ENCODE results near the gene COLEC11.
A peak's percentile ranks its signal among the peaks of the same experiment; 100 is the strongest.
"Not testable (repeated sequence)": the region's sequence is repeated elsewhere in the genome, so short reads cannot be mapped to it uniquely, and the experiment has no call there.

Gene COLEC11

GRCh38 chr2:3594493-3595281 lies at the start of gene COLEC11:
Gene COLEC11 (plus strand): TSS chr2:3595112. CDS start chr2:3604341, 9,229 bp downstream.
- no peak for DNase-seq (ENCODE audit: low spot score)

DNA sequence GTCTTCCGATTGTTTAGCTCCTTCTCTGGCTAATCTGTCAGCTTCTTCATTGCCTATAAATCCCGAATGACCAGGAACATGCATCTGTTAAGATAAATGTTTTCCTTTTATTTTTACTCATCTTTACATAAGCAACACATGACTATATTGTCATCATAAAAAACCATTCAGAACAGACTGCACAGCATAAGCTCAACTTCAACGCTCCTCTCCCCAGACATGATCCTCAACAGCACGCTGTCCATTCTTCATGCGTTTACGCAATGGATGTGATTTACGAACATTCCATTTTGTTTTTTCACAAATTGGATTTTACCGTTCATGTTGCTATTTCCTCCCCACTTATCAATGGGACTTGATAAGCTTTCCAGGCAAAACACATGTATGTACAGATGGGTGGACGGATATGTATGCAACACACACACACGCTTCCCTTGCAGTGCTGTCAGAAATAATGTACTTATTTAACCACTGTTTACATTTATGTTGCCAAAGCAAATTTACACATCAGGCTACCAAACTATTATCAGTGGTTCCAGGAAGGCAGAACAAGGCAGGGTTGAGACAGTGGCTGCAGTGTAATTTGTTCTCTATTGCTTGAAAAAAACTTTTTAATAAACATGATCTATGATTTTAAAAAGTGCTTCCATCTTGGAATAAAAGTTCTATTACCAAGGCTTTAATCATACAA lies 49.0 kb upstream of the COLEC11 start:
- DNase-seq (ENCODE audit: low spot score), result no peak

DNA sequence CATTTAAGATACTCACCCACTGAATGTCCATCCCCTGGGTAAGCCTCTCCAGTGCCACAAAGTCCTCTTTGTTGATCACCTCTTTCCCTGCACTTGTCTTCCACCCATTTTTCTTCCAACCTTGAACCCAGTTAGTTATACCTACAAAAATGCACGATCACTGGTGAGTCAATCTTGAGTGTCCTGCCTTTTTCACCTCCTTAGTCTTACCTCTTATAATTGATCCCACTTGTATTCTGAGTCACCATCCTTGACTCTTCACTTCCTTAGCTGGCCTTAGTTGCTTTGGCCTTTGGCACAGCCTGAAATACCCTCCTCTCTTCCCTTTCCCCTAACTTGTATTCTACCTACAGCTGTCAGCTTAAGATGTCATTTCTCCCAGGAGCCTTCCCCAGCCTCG lies 47.0 kb upstream of the COLEC11 start:
- no peak for DNase-seq (ENCODE audit: low spot score)

- no peak for DNase-seq (ENCODE audit: low spot score)
Observed at GRCh38 chr2:3553946-3554345, 41.0 kb upstream of the COLEC11 start.

GRCh38 chr2:3557639-3558204 lies 37.2 kb upstream of the COLEC11 start:
- DNase-seq (ENCODE audit: low spot score), result peak; percentile 14

DNA sequence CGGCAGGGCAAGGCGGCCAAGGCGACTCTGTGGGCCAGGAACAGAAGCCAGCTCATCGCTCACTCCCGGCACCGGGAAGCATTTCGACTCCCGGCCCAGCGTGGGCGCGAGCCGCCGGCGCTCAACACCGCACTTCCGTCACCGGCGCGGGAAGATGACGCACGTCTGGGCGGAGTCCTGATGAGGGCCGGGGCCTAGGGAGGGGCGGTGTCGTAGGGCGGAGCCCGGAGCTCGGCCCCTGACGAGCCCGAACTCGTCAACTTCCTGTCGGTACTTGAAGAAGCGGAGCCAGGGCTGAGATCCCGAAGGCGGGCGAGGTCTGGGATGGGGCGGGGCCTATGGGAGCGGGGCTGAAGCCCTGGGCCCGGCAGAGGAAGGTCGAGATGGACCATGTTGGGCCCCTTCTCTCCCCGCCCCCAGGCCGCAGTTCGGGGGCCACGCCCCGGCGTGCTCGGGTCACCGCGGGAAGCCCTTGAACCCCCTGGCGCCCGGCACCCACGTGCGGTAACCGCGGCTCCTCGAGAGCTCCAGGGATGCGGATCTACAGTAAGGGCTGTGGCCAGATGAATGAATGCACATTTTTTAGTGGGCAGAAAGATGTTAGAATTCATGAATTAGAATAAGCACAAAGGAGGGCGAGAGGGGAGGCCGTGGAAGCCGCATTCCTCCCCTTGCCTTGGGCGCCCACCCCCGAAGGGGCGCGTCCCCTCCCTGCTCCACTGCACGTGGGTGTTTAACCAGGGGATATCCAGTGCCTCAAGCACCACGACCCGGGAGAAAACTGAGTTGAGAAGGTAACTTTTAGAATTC lies 36.5 kb upstream of the COLEC11 start, which contains the start of gene RNASEH1:
TSS of gene RNASEH1 (minus strand) at position 129 of the 810 bp plus-strand sequence. CDS start at position 56, 73 bp downstream.
- DNase-seq (ENCODE audit: low spot score), result peak; percentile 97

- no peak for DNase-seq (ENCODE audit: low spot score)
Observed at GRCh38 chr2:3563521-3563976, 31.4 kb upstream of the COLEC11 start.

- DNase-seq (ENCODE audit: low spot score), result no peak
Observed at GRCh38 chr2:3565117-3565516, 29.8 kb upstream of the COLEC11 start.

- DNase-seq (ENCODE audit: low spot score), result no peak
Observed at GRCh38 chr2:3566806-3567205, 28.1 kb upstream of the COLEC11 start.

DNA sequence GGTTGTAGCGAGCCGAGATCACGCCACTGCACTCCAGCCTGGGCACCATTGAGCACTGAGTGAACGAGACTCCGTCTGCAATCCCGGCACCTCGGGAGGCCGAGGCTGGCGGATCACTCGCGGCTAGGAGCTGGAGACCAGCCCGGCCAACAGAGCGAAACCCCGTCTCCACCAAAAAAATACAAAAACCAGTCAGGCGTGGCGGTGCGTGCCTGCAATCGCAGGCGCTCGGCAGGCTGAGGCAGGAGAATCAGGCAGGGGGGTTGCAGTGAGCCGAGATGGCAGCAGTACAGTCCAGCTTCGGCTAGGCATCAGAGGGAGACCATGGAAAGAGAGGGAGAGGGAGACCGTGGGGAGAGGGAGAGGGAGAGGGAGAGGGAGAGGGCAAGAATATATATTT lies 25.3 kb upstream of the COLEC11 start:
- DNase-seq (ENCODE audit: low spot score), result not testable (repeated sequence)

DNA sequence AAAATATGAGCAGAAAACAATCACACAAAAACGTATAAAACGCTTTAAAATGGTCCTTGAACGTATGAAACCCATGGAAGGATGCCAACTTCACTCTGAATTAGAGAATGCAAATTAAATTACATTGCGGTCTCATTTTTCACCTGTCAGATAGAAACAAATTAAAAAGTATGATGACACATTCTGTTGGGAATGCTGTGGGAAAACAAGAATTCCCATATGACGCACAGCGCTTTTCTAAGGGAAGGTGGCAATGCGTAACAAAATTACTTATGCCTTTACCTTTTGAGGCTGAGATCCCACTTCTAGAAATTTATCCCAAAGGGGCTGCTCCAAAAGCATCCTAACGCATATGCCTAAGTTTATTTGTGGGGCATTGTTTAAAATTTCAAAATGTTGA lies 23.6 kb upstream of the COLEC11 start:
- DNase-seq (ENCODE audit: low spot score), result no peak

- no peak for DNase-seq (ENCODE audit: low spot score)
Observed at GRCh38 chr2:3572620-3573019, 22.3 kb upstream of the COLEC11 start.

DNA sequence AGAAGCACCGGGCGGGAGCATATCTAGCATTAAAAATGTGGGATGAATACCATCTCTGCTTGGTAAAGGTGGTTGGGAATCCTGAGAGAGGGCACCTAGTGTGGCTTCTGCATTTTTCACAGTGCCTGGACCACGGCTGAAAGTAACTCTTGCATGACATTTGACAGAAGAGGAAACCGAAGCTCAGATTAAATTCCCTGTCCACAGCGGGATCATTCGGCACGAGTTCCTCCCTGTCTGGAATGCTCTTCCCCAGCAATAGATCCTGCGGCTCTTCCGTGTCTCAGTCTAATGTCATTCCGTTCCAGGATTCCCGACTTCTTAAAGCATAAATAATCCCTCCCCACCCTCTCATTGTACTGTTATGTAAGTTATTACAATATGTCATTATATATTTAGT lies 20.8 kb upstream of the COLEC11 start:
- DNase-seq (ENCODE audit: low spot score), result no peak

DNA sequence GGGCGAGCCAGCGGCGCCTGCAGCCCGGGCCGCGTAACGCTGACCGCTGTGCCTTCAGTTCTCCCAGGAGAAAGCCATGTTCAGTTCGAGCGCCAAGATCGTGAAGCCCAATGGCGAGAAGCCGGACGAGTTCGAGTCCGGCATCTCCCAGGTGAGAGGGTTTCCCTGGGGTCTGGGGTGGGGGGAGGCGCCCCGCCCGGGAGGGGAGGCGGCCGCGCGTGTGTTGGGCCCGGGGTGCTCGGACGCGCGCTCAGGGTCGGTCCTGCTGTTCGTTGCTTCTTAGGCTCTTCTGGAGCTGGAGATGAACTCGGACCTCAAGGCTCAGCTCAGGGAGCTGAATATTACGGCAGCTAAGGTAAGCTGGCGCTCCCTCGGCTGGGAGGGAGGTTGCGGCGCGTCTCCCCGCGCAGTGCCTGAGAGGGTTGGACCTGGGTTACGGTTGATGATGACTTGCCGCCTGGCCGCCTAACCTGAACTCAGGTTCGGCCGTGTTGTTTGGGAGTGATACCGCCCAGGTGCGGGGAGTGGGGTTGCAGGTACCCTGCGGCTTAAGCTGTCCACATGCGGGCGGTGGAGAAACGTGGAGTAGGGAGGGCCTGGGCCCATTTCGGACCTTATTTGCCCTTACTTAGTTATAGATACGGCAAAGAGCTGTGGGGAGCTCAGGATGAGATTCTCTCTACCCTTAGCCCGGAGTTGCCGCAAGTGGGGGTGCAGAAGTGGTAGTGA lies 19.2 kb upstream of the COLEC11 start:
- DNase-seq (ENCODE audit: low spot score), result peak; percentile 36

GRCh38 chr2:3576263-3576630 lies 18.7 kb upstream of the COLEC11 start:
- DNase-seq (ENCODE audit: low spot score), result not testable (repeated sequence)

DNA sequence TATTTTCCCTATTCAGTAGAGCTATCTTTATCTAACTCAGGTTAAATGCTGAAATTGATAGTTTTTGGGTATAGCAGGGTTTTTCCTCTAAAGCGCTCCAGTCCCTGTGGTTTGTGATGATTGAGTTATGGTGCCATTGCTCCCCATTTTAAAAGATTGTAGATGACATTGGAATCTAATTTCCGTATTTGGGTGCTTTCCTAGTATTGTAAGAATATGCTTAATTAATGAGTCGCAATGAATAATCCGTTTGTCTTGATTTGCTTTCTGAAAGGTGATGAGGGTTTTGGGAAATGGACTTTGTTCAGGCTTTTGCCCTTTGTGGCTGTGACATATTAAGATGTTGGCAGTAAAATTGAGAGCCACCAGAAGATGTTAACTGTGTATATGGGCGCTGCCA lies 15.9 kb upstream of the COLEC11 start:
- DNase-seq (ENCODE audit: low spot score), result no peak

DNA sequence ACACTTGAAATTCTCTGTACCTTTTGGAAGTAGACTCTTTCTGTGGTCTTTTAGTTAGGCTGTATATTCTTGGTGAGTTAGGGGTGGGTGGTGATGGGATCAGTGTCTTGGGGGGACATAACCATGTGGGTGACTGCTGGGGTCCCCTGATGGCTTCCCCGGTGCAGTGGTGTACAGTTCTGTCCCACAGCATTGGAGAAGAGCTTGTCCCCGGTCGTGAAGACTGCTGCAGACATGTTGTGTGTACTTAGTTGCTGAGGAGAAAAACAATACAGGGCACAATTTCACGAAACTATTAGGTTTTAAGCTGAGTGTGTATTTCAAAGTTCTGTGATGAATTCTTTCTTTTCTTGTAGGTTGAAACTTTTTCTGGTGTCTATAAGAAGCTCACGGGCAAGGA lies 14.5 kb upstream of the COLEC11 start:
- no peak for DNase-seq (ENCODE audit: low spot score)

- DNase-seq (ENCODE audit: low spot score), result no peak
Observed at GRCh38 chr2:3581367-3582262, 13.3 kb upstream of the COLEC11 start.

DNA sequence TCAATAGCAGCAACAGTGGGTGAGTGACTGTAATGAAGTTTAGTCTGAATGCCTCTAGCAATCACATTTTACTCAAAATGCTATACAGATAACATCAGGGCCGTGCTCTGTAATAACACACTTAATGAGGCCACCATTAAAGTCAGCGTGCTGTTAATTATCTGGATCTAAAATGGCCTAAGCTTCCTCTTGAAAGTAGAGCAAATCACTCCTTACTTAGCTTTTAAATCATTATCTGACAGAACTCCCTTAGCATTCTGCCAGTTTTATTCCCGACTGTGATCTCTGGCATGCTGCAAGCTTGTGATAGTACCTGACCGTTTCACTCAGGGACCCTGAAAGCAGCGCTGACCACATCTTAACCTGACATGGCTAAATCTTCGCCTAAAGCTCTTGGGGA lies 10.8 kb upstream of the COLEC11 start:
- no peak for DNase-seq (ENCODE audit: low spot score)

DNA sequence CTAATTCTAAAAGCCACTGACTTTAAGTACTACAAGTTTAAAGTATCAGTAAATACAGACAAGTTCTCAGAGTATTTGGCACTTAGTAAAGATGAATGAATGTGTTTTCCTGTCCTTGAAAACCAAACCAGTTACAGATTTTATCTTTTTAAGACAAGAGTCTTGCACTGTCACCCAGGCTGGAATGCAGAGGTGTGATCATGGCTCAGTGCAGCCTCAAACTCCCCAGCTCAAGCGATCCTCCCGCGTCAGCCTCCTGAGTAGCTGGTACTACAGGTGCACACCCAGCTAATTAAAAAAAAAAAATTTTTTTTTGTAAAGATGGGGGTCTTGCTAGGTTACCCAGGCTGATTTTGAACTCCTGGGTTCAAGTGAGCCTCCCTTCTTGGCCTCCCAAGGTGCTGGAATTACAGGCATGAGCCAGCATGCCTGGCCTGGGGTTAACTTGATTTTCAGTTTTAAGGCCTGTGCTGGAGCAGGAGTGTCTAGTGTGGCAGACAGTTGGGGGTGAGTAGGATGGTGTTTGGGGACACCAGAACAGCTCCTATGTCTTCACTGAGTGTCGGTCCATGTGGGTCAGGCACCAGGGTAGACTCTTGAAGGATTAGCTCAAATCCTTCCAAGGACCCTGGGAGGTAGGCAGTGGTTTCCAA lies 10.2 kb upstream of the COLEC11 start:
- no peak for DNase-seq (ENCODE audit: low spot score)

Measured in hematopoietic multipotent progenitor cell treated with erythropoietin and hydrocortisone succinate and interleukin-3 and kit ligand, for 15 days (in vitro differentiated cells).